GM19438 (cell line): ENCODE results near the gene ARHGAP9.
"Not testable (repeated sequence)": the region's sequence is repeated elsewhere in the genome, so short reads cannot be mapped to it uniquely, and the experiment has no call there.

Source experiments
- ATAC-seq: cut with Tn5 transposase; IDR thresholded peaks from one replicate; pipeline ENCODE4 v1.9.1; 2021; ENCODE audit warnings: low read depth; ENCODE audit not compliant: unreplicated experiment

The ARHGAP9 gene

DNA sequence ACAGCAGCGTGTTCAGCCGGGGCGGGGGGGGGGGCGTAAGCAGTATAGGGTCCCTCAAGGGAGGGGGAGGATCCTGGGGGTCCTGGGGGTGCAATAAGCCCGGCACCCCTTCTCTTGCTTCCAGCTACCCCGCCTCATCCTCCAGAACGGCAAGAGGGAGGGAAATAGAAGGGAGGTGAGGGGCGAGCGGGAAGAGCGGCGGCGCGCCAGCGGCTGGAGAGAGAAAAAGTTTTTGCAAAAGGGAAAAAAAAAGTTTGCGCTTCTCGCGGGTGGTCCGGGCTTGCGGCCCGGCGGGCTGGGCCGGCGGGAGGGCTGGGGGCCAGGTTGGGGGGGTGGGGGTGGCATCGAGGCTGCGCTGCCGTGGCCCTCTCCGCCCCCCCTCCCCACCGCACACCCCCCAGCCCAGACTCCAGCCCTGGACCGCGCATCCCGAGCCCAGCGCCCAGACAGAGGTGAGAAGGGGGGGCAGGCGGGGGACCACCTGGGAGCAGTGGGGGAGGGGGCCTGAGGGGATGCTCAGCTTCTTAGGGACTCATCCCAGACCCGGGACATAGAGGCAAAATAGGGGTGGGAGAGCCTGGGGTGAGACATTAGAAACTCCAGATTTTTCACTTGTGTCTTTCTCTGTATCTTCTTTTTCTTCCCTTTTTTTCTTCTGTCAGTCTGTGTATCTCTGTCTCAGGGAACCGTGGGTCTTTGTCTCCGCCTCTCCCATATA, 19.8 kb downstream of the ARHGAP9 start, which contains the start of gene GLI1:
GLI1 (plus strand) TSS at position 36 of the 718 bp plus-strand sequence. CDS start 3,907 bp downstream, outside the sequence.
- no peak for ATAC-seq

DNA sequence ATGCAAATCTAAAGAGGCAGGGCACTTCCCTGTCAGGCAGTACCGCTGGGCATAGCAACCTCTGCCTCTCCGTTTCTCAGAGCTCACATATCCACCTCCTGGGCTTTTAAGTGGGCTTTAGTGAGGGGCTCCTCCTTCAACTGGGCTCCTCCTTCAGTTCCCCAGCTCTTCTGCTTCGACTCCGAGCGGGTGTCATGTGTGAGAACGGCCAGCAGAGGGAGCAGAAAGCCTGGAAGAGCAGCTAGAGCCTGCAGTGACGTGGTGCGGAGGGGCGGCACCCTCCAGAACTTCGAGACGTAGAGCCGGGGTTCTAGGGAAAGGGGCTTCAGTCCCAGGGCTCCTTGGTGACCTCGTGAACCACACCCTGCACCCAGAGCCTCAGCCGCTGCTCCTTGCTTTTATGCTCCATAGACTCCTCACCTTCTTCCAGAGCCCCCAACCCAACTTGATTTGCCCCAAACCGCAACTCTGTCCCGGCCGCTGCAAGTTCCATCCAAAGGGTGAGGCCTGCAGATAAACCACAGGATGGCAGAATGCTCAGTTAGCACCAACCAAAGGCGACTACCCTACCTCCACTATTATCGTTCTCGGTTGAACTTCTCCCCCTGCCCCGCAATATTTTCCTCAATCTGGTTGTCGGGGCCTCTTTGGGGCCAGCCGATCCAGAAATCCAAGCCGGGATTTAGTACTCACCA, 20.5 kb downstream of the ARHGAP9 start:
- peak; percentile 55 for ATAC-seq

DNA sequence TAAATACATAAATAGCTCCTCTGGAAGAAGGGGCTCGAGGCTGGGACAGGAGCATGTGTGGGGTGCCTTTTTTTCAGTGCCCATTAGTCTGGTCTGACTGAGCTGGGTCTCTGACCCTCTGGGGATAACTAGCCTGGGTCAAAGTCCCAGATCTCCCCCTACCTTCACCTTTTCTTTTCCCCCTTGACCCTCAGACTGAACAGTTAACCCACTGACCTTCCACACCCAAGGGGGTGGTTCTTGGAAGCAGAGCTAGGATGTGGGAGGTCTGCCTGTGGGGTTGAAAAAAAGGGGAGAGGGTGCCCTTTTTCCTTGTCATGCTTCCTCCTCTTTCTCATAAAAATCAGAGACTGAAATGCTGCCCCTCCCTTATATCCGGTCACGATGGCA, 21.0 kb downstream of the ARHGAP9 start:
- ATAC-seq, result no peak

DNA sequence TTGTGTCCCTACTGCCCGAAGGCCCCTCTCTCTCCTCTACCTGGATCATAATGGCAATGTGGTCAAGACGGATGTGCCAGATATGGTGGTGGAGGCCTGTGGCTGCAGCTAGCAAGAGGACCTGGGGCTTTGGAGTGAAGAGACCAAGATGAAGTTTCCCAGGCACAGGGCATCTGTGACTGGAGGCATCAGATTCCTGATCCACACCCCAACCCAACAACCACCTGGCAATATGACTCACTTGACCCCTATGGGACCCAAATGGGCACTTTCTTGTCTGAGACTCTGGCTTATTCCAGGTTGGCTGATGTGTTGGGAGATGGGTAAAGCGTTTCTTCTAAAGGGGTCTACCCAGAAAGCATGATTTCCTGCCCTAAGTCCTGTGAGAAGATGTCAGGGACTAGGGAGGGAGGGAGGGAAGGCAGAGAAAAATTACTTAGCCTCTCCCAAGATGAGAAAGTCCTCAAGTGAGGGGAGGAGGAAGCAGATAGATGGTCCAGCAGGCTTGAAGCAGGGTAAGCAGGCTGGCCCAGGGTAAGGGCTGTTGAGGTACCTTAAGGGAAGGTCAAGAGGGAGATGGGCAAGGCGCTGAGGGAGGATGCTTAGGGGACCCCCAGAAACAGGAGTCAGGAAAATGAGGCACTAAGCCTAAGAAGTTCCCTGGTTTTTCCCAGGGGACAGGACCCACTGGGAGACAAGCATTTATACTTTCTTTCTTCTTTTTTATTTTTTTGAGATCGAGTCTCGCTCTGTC, 22.8 kb downstream of the ARHGAP9 start:
- no peak for ATAC-seq

DNA sequence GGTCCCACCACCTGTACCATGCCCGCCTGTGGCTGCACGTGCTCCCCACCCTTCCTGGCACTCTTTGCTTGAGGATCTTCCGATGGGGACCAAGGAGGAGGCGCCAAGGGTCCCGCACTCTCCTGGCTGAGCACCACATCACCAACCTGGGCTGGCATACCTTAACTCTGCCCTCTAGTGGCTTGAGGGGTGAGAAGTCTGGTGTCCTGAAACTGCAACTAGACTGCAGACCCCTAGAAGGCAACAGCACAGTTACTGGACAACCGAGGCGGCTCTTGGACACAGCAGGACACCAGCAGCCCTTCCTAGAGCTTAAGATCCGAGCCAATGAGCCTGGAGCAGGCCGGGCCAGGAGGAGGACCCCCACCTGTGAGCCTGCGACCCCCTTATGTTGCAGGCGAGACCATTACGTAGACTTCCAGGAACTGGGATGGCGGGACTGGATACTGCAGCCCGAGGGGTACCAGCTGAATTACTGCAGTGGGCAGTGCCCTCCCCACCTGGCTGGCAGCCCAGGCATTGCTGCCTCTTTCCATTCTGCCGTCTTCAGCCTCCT, 23.4 kb downstream of the ARHGAP9 start:
- no peak for ATAC-seq

DNA sequence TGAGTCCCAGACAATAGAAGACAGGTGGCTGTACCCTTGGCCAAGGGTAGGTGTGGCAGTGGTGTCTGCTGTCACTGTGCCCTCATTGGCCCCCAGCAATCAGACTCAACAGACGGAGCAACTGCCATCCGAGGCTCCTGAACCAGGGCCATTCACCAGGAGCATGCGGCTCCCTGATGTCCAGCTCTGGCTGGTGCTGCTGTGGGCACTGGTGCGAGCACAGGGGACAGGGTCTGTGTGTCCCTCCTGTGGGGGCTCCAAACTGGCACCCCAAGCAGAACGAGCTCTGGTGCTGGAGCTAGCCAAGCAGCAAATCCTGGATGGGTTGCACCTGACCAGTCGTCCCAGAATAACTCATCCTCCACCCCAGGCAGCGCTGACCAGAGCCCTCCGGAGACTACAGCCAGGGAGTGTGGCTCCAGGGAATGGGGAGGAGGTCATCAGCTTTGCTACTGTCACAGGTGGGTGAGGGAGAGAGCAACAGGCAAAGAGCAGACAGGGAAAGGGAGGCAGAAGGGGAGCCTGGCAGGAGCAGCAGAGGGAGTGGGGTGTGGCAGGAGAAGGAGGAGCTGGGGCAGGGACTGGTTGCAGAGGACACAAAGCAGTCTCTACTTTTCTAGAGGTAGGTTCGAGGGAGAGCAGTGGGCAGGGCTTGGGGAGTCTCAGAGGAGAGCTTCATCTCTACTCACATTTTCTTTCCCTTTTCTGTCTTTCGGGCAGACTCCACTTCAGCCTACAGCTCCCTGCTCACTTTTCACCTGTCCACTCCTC, 24.1 kb downstream of the ARHGAP9 start:
- ATAC-seq, result no peak

DNA sequence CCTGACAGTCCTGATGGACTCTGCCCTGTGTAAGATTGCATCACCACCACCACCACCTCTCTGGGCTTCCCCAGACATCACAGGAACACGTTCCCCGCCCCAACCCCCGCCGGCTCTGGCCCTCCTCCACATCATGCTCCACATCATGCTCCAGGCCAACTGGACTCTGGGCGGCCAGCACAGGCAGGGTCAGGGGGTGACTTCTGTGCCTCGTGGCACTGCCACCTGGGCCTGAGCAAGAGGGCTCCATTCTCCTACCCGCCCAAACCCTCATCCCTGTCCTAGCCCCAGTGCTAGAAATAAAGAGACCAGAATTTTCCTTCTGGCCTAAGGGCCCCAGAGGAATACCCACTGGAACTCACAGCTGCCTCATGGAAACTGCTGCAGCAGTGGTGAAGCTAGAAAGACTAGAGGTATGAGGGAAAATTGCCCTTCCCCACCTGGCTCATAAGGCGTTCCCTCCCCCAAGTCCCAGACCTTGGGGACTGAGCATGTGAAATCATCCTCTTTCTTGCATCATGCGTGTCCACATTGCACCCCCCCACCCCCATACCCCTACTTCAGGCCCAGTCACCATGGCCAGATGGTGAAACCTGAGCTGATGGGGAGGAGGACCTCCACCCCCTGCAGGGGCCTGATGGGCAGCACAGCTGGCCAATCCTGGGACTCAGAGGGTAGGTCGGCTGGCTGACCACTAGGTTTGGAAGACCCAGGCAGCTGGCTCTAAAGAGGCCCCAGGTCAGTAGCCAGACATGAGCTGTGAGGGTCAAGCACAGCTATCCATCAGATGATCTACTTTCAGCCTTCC, 24.9 kb downstream of the ARHGAP9 start, which contains the start of gene INHBE:
INHBE (plus strand) TSS at position 742 of the 808 bp plus-strand sequence. CDS start 230 bp downstream, outside the sequence.
- ATAC-seq, result no peak

DNA sequence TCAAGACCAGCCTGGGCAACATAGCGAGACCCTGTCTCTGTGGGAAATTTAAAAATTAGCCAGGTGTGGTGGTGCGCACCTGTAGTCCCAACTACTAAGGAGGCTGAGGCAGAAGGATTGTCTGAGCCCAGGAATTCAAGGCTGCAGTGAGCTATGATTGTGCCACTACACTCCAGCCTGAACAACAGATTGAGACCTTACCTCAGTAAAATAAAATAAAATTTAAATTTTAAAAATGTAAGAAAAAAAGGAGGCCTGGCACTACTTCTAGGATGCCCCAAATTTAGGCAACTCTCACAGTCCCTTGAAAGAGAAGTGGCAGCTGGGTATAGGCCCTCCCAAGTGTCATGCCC, 25.5 kb downstream of the ARHGAP9 start:
- no peak for ATAC-seq

DNA sequence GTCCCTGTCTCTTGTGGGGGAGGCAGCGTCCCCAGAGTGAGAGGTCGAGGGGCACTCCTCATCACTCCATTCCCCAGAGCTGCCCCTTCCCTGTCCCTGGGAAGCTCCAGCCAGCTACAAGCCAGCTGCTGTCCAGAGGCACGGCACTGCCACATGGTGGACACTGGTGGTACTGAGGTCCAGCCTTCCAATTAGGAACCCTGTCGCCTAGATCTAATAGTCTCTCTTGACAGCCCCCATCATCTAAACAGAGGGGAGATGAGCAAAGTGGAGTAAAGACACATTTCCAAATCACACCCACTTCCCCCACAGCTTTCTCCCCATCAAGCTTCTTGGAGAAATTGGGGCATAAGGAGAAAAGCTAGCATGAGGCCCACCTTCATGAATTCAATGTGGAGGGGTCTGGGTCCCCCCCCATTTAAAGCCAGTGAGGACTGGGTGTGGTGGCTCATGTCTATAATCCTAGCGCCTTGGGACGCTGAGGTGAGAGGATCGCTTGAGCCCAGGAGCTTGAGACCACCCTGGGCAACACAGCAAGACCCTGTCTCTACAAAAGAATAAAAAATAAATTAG, 26.6 kb downstream of the ARHGAP9 start:
- no peak for ATAC-seq

DNA sequence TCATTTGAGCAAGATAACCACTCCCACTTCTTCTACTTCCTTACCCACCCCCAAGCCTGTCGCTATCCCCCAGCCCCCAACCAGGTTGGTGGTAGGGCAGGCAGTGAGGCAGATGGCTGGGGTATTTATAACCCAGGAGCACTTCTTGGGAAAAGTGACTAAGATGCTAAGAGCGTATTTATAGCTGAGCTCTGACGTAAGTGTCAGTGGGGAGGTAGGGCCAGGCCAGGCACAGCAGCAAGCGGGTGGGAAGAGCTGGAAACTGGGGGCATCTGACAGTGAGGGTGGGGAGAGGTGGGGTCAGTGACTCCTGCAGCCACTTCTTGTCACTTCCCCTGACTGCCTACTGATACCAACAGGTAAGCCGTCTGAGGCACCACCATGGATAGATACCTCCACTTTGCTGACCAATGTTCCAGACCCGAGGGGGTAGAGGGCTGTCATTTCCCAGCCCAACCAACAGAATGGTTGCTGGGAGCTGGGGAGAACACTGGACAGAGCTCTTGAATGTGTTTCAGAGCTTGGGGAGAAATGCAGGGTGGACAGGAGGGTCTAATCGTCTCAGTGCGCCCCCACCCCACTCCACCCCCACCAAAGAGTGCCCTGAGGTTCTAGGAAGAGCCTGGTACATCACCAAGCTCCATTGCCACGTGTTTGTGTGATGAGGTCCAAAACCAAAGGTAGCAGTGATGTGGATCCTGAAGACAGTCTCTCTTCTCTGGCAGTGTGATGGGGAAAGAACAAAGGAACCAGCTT, 27.3 kb downstream of the ARHGAP9 start:
- ATAC-seq, result no peak

DNA sequence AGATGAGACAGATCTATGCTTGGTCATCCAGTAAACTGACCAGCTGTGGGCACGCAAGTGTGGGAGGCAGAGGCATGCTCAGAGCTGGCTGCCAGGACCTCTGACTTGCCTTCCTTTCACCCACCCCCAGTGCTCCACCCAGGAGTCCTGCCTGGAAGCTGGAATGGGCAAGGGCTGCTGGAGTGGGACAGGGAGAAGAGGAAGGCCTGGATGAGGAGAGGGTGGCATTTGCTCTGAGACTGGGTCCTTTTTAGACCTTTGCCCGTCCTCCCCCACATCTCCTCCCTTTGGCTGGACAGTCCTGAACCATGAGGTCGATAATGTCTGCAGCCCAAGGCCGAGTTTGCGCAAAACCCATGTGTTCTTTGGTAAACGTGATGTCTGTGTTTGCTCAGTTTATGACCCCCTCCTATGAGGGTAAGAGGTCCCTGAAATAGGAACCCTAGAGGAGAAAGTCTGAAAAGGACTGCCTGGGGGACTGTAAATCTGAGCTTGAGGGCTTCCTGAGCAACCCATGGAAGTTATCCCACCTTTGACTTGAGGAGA, 28.4 kb downstream of the ARHGAP9 start:
- ATAC-seq, result no peak

DNA sequence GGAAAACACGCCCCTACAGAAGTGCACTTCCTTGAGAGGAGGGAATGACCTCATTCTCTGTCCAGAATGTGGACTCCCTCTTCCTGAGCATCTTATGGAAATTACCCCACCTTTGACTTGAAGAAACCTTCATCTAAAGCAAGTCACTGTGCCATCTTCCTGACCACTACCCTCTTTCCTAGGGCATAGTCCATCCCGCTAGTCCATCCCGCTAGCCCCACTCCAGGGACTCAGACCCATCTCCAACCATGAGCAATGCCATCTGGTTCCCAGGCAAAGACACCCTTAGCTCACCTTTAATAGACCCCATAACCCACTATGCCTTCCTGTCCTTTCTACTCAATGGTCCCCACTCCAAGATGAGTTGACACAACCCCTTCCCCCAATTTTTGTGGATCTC, 29.6 kb downstream of the ARHGAP9 start:
- ATAC-seq, result no peak

DNA sequence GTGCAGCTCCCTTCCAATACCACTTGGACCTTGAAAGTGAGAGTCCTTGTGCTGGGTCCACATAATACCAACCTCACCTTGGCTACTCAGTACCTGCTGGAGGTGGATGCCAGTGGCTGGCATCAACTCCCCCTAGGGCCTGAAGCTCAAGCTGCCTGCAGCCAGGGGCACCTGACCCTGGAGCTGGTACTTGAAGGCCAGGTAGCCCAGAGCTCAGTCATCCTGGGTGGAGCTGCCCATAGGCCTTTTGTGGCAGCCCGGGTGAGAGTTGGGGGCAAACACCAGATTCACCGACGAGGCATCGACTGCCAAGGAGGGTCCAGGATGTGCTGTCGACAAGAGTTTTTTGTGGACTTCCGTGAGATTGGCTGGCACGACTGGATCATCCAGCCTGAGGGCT, 30.3 kb downstream of the ARHGAP9 start:
- ATAC-seq, result no peak

DNA sequence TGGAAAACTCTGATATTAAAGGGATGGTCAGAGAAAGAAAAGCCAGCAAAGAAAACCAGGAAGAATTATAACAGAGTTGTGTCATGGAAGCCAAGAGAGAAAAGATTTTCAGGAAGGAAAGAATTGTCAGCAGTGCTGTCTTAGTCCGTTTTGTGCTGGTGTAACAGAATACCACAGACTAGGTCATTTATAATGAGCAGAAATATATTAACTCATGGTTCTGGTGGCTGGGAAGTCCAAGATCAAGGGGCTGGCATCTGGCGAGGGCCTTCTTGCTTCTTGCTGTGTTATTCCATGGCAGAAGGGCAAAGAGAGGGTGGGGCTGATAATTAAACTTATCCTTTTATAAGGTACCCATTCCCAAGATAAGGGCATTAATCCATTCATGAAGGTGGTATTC, 31.0 kb downstream of the ARHGAP9 start:
- ATAC-seq, result no peak

DNA sequence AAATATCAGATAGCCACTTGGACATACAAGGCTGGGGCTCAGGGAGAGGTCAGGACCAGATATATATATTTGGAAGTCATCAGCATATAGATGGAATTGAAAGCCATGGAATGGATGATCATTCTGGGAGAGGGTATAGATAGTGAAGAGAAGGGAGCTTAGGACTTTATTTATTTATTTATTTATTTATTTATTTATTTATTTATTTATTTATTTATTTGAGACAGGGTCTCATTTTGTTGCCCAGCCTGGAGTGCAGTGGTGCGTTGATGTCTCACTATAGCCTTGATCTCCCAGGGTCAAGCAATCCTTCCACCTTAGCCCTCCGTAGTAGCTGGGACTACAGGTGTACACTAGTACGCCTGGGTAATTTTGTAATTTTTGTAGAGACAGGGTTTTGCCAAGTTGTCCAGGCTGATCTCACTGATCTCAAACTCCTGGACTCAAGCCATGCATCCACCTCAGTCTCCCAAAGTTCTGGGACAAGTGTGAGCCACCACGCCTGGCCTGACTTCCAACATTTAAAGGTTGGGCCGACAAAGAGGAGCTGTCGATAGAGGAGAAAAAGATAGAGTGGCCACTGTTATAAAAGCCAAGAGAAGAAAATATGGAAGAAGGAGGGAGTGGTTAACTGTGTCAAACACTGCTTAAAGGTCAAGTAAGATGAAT, 33.2 kb downstream of the ARHGAP9 start:
- ATAC-seq, result no peak

DNA sequence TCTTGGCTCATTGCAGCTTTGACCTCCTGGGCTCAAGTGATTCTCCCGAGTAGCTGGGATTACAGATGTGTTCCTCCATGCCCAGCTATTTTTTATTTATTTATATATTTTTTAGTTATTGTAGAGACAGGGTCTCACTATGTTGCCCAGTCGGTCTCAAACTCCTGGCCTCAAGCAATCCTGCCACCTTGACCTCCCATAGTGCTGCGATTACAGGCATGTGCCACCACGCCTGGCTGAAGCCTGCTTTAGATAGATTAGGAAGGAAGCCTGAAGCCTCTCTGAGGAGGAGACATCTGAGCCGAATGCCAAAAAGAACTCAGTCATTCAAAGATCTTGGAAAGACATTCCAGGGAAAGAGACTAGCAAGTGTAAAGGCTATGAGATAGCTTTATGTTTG, 34.9 kb downstream of the ARHGAP9 start:
- no peak for ATAC-seq

DNA sequence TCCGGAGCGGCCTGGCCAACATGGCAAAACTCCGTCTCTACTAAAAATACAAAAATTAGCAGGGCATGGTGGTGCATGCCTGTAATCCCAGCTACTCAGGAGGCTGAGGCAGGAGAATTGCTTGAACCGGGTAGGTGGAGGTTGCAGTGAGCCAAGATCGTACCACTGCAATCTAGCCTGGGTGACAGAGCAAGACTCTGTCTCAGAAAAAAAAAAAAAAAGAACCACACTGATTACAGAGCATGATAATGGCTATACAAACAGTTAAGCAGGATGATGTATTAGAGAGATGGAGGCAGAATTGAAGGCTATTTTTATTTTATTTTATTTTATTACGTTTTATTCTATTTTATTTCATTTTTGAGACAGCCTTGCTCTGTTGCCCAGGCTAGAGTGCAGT, 35.3 kb downstream of the ARHGAP9 start:
- not testable (repeated sequence) for ATAC-seq
